22Rv1 (cell line): ENCODE data around the gene ABCA2.

Experiments
- ZFX ChIP-seq: fragments of 450-650 bp; IDR thresholded peaks from 2 replicates; pipeline ENCODE4 v1.6.1; 2017; ENCODE audit warnings: antibody characterized with exemption, borderline replicate concordance
- TF ChIP-seq, protein P1 (sequence below): fragments of 450-650 bp; IDR thresholded peaks from 2 replicates; pipeline ENCODE4 v1.5.1; 2017; ENCODE audit warnings: mild to moderate bottlenecking

DNA sequence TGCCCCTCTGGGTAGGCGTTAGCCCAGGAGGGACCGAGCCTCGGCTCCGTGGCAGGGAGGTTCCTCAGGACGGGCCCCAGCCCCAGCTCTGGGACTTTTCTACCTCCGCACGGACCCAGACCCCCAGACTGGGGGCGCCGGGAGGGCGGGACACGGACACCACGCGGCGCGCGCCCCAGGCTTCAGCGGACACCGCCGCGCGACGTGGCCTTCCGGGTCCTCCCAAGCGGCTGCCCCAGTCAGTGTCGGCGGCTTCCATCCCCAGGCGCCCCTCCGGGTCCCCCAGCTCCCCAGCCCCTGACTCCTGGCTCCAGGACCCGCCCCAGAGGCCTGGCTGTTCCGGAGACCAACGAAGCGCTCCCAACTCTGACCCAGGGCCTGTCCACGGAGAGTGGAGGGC is 42.2 kb downstream of the ABCA2 start:
- TF ChIP-seq, protein P1, sequence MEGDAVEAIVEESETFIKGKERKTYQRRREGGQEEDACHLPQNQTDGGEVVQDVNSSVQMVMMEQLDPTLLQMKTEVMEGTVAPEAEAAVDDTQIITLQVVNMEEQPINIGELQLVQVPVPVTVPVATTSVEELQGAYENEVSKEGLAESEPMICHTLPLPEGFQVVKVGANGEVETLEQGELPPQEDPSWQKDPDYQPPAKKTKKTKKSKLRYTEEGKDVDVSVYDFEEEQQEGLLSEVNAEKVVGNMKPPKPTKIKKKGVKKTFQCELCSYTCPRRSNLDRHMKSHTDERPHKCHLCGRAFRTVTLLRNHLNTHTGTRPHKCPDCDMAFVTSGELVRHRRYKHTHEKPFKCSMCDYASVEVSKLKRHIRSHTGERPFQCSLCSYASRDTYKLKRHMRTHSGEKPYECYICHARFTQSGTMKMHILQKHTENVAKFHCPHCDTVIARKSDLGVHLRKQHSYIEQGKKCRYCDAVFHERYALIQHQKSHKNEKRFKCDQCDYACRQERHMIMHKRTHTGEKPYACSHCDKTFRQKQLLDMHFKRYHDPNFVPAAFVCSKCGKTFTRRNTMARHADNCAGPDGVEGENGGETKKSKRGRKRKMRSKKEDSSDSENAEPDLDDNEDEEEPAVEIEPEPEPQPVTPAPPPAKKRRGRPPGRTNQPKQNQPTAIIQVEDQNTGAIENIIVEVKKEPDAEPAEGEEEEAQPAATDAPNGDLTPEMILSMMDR, result no peak
- TF ChIP-seq ZFX, result no peak
